Fibroblast of lung (primary cell): ENCODE measurements around the gene LONP2. TPM values are rescaled to one million over a fixed set of nuclear protein-coding genes. Genes with fewer than 3 reads are reported as not detected.

Source experiments
- DNase-seq, 2 donors: peaks; one replicate each; pipeline versions ENCODE4 v3.0.0 to v3.0.0-alpha.2; 2010; ENCODE audit warnings: low read depth in 2 of 2
- H2AFZ ChIP-seq: 2 replicates; pipeline ENCODE4 v1.5.1; 2012; ENCODE audit warnings: low read length, control low read depth, inconsistent platforms
- H3K27ac ChIP-seq: 2 replicates; pipeline ENCODE4 v1.5.1; 2011; ENCODE audit warnings: low read length, control low read depth; ENCODE audit not compliant: insufficient read depth
- H3K27me3 ChIP-seq: 2 replicates; pipeline ENCODE4 v1.5.1; 2011; ENCODE audit warnings: mild to moderate bottlenecking, low read length; ENCODE audit not compliant: control insufficient read depth, insufficient read depth
- H3K36me3 ChIP-seq: 2 replicates; pipeline ENCODE4 v1.5.1; 2011; ENCODE audit warnings: low read length; ENCODE audit not compliant: control insufficient read depth, insufficient read depth
- H3K4me1 ChIP-seq: 2 replicates; pipeline ENCODE4 v1.5.1; 2011; ENCODE audit warnings: low read length; ENCODE audit not compliant: control insufficient read depth, insufficient read depth; ENCODE audit errors: extremely low read depth
- H3K4me2 ChIP-seq: 2 replicates; pipeline ENCODE4 v1.5.1; 2011; ENCODE audit warnings: low read length, control low read depth; ENCODE audit not compliant: insufficient read depth; ENCODE audit errors: extremely low read depth
- H3K4me3 ChIP-seq, 4 experiments: fragments of 200-600 bp in 1 of 4; sonication (generic) in 1 of 4; replicated peaks in 1 of 4; 2 replicates each; pipeline ENCODE4 v1.5.1; 2011 to 2016; ENCODE audit warnings: low read length in 4 of 4, low read depth in 3 of 4, mild to moderate bottlenecking in 3 of 4, control low read depth in 2 of 4, inconsistent platforms in 1 of 4, mixed read lengths in 1 of 4; ENCODE audit not compliant: insufficient read depth in 1 of 4; ENCODE audit errors: control extremely low read depth in 1 of 4
- H3K79me2 ChIP-seq: 2 replicates; pipeline ENCODE4 v1.5.1; 2012; ENCODE audit warnings: mild to moderate bottlenecking, low read length, inconsistent platforms; ENCODE audit not compliant: control insufficient read depth, insufficient read depth
- H3K9ac ChIP-seq: 2 replicates; pipeline ENCODE4 v1.5.1; 2011; ENCODE audit warnings: mild to moderate bottlenecking, low read length, control low read depth; ENCODE audit not compliant: insufficient read depth
- H3K9me3 ChIP-seq: 2 replicates; pipeline ENCODE4 v1.5.1; 2012; ENCODE audit warnings: low read depth, low read length; ENCODE audit not compliant: control insufficient read depth, insufficient read depth
- H4K20me1 ChIP-seq: 2 replicates; pipeline ENCODE4 v1.5.1; 2011; ENCODE audit warnings: low read length; ENCODE audit not compliant: control insufficient read depth, insufficient read depth; ENCODE audit errors: extremely low read depth
- CTCF ChIP-seq, 2 donors: IDR thresholded peaks in 1 of 2; conservative IDR thresholded peaks in 1 of 2; 1 replicate in 1 of 2; 2 replicates in 1 of 2; pipeline ENCODE4 v1.5.1; 2011 to 2012; ENCODE audit warnings: low read length in 2 of 2, control low read depth in 1 of 2, inconsistent platforms in 1 of 2, low read depth in 1 of 2, mild to moderate bottlenecking in 1 of 2
- EZH2 ChIP-seq: IDR thresholded peaks from 2 replicates; pipeline ENCODE4 v1.5.1; 2012; ENCODE audit warnings: low read length, control low read depth, mild to moderate bottlenecking; ENCODE audit errors: missing control alignments
- polyA plus RNA-seq, 2 donors: library from polyadenylated mRNA; depleted of rRNA in 1 of 2; stranded (reverse) in 1 of 2; unstranded in 1 of 2; fragments of >200 nt; gene quantifications; 2 replicates each; pipeline ENCODE4 v1.2.1, GENCODE V29; 2011 to 2012; ENCODE audit warnings: missing spikeins in 1 of 2
- total RNA-seq: library from RNA; depleted of rRNA; stranded (reverse); fragments of >200 nt; gene quantifications from 2 replicates; pipeline ENCODE4 v1.2.1, GENCODE V29; 2014

LONP2 gene
- total and polyA plus RNA-seq, 2 donors (not counting 1 experiment from before 2014, with no cell fraction given), result 44.0 to 60.8 TPM

- Histone ChIP-seq H3K4me2 (no peak overlapping the region), H3K9me3 (no peaks in the 10 kb centered on the region), H3K4me3 (no peak overlapping the region), H3K27me3 (no peaks in the 10 kb centered on the region), H3K79me2 (no peaks in the 10 kb centered on the region), H3K4me1 (peaks cover 8% of the 10 kb centered on the region), H2AFZ (no peak overlapping the region), H4K20me1 (no peaks in the 10 kb centered on the region), H3K27ac (no peak overlapping the region), H3K9ac (no peak overlapping the region), H3K36me3 (no peaks in the 10 kb centered on the region)
- no peak for DNase-seq
- TF ChIP-seq EZH2, result no peak
Measured at GRCh38 chr16:48405153-48405552, 161.1 kb downstream of the LONP2 start.

- peaks cover 14% of the 10 kb centered on the region for H3K4me1 ChIP-seq
- H3K4me2 ChIP-seq, result no peak overlapping the region
- H3K9ac ChIP-seq, result no peak overlapping the region
- H3K27me3 ChIP-seq, result no peaks in the 10 kb centered on the region
- no peak for TF ChIP-seq CTCF (conservative IDR thresholded peaks at IDR 0.05 in 1 of 2, IDR thresholded peaks at IDR 0.05 in 1 of 2; ENCODE audit: low read depth in 1 of 2, low read length in 2 of 2)
- no peak for TF ChIP-seq EZH2
- no peak overlapping the region for H2AFZ ChIP-seq
- H3K4me3 ChIP-seq, result no peak overlapping the region
- no peaks in the 10 kb centered on the region for H3K9me3 ChIP-seq
- no peaks in the 10 kb centered on the region for H3K36me3 ChIP-seq
- H3K27ac ChIP-seq, result no peak overlapping the region
- no peaks in the 10 kb centered on the region for H4K20me1 ChIP-seq
- H3K79me2 ChIP-seq, result no peaks in the 10 kb centered on the region
- DNase-seq, result no peak
Measured at GRCh38 chr16:48405907-48406306, 161.8 kb downstream of the LONP2 start.

Other genes with a start within 250 kb of the LONP2 start
- gene ABCC12, start 88.3 kb upstream of the LONP2 start, total RNA-seq, result not detected in 2 replicates
- gene ABCC12, start 88.3 kb upstream of the LONP2 start, polyA plus RNA-seq, result not detected in 2 replicates
- under 0.01 and 0.17 TPM in 2 replicates for gene ABCC11, start 3.2 kb downstream of the LONP2 start, total RNA-seq
- 0.20 and 0.25 TPM in 2 replicates for gene ABCC11, start 3.2 kb downstream of the LONP2 start, polyA plus RNA-seq
- 50.6 and 59.1 TPM in 2 replicates for gene SIAH1, start 141.1 kb downstream of the LONP2 start, total RNA-seq
- 17.4 and 21.4 TPM in 2 replicates for gene SIAH1, start 141.1 kb downstream of the LONP2 start, polyA plus RNA-seq